ENCODE results near the gene LMO7. TPM values are rescaled to one million over a fixed set of nuclear protein-coding genes. Genes with fewer than 3 reads are reported as not detected.

Gene LMO7
- total RNA-seq, 4 donors from 2014 or later, result 75.2 to 127 (median 87.0) TPM

Other genes starting within 250 kb of the LMO7 start
- gene TBC1D4, start 154.2 kb upstream of the LMO7 start, total RNA-seq, result 100 to 1,000 TPM in 1 of 4 donors, 10 to 100 TPM in 3; 54.3 to 110 (median 72.7) TPM
- gene COMMD6, start 98.5 kb upstream of the LMO7 start, total RNA-seq, result 10 to 100 TPM; 26.6 to 71.0 (median 42.2) TPM
- gene UCHL3, start 86.5 kb upstream of the LMO7 start, total RNA-seq, result 10 to 100 TPM; 24.9 to 48.5 (median 38.8) TPM